T-cell (primary cell): ENCODE measurements around the gene RTN4. TPM values are rescaled to one million over a fixed set of nuclear protein-coding genes. Genes with fewer than 3 reads are reported as not detected.
"Not testable (repeated sequence)": the region's sequence is repeated elsewhere in the genome, so short reads cannot be mapped to it uniquely, and the experiment has no call there.

ENCODE experiments used
- ATAC-seq, 4 experiments: fragments of 200-7000 bp in 3 of 4; fragments of 150-1000 bp in 1 of 4; cut with Tn5 transposase; replicated peaks in 1 of 4; 1 replicate in 3 of 4; 2 replicates in 1 of 4; pipeline ENCODE4 v1.10.0; 2021; ENCODE audit warnings: moderate library complexity in 3 of 4, mild to moderate bottlenecking in 2 of 4, moderate number of reproducible peaks in 1 of 4
- CTCF ChIA-PET, 2 donors: fragments of 300-600 bp; sonication (Branson Sonifier 250); formaldehyde crosslinking; loops; one replicate each; lab custom pipeline; 2022; ENCODE audit warnings: antibody characterized with exemption in 2 of 2; lab: Charles Lee
- POLR2A ChIA-PET, 2 donors: fragments of 300-600 bp; sonication (Branson Sonifier 250); formaldehyde crosslinking; loops; one replicate each; lab custom pipeline; 2022; ENCODE audit warnings: antibody characterized with exemption in 2 of 2; lab: Charles Lee
- DNase-seq, 35 experiments: peaks; one replicate each; pipeline versions ENCODE4 v3.0.0 to v3.0.0-alpha.2; 2013 to 2023
- H3K27ac ChIP-seq: one replicate; pipeline ENCODE4 v1.5.1; 2013; ENCODE audit warnings: low read length
- H3K27me3 ChIP-seq, 2 experiments: replicated peaks in 1 of 2; 1 replicate in 1 of 2; 2 replicates in 1 of 2; pipeline versions ENCODE4 v1.6.1 to v1.7.0; 2013; ENCODE audit warnings: low read length in 1 of 2, mixed read lengths in 1 of 2; ENCODE audit not compliant: control insufficient read depth in 2 of 2, insufficient read depth in 2 of 2; ENCODE audit errors: extremely low read depth in 1 of 2
- H3K36me3 ChIP-seq, 2 donors: 1 replicate in 1 of 2; 2 replicates in 1 of 2; pipeline versions ENCODE4 v1.6.1 to v1.7.0; 2013; ENCODE audit warnings: low read length in 1 of 2; ENCODE audit not compliant: control insufficient read depth in 2 of 2, insufficient read depth in 1 of 2; ENCODE audit errors: extremely low read depth in 1 of 2
- H3K4me1 ChIP-seq, 2 experiments: 1 replicate in 1 of 2; 2 replicates in 1 of 2; pipeline versions ENCODE4 v1.6.1 to v1.7.0; 2013; ENCODE audit warnings: low read length in 2 of 2, mixed read lengths in 1 of 2; ENCODE audit not compliant: insufficient read depth in 2 of 2, control insufficient read depth in 1 of 2; ENCODE audit errors: extremely low read depth in 1 of 2
- H3K4me3 ChIP-seq, 2 donors: 1 replicate in 1 of 2; 2 replicates in 1 of 2; pipeline versions ENCODE4 v1.5.1 to v1.7.0; 2013; ENCODE audit warnings: mild to moderate bottlenecking in 2 of 2, low read length in 1 of 2, moderate library complexity in 1 of 2; ENCODE audit not compliant: control insufficient read depth in 1 of 2; ENCODE audit errors: extremely low read depth in 1 of 2
- H3K9me3 ChIP-seq: 2 replicates; pipeline ENCODE4 v1.7.0; 2013
- H3K27ac Mint-ChIP-seq, 2 donors: one replicate each; pipeline ENCODE4 v1.8.0; 2020 to 2021; ENCODE audit warnings: mild to moderate bottlenecking in 2 of 2, mixed read lengths in 2 of 2
- H3K27me3 Mint-ChIP-seq, 2 donors: one replicate each; pipeline ENCODE4 v1.8.0; 2021 to 2022; ENCODE audit warnings: mixed read lengths in 2 of 2
- H3K36me3 Mint-ChIP-seq: one replicate; pipeline ENCODE4 v1.8.0; 2021; ENCODE audit warnings: mixed read lengths
- H3K4me1 Mint-ChIP-seq, 3 donors: one replicate each; pipeline ENCODE4 v1.8.0; 2020 to 2022; ENCODE audit warnings: mixed read lengths in 3 of 3, mild to moderate bottlenecking in 1 of 3
- H3K4me3 Mint-ChIP-seq, 3 donors: one replicate each; pipeline ENCODE4 v1.8.0; 2020 to 2022; ENCODE audit warnings: mild to moderate bottlenecking in 3 of 3, mixed read lengths in 3 of 3, moderate library complexity in 3 of 3
- H3K9me3 Mint-ChIP-seq, 3 donors: one replicate each; pipeline ENCODE4 v1.8.0; 2020 to 2022; ENCODE audit warnings: mixed read lengths in 3 of 3
- WGBS: methylation state at CpG from one replicate; pipeline ENCODE4 v1.1.5; 2013; ENCODE audit warnings: missing lambda C conversion rate; ENCODE audit not compliant: insufficient coverage; 5-methylcytosine and 5-hydroxymethylcytosine counted together
- total RNA-seq, 35 experiments: library from RNA in 6 of 35; stranded (reverse) in 6 of 35; fragments of 120-200 nt in 1 of 35; gene quantifications; one replicate each; pipeline versions ENCODE4 v1.2.1 to v1.2.4 and lab custom pipeline; 2013 to 2026

RTN4 gene
- total RNA-seq, 5 donors from 2014 or later (not counting 1 experiment from before 2014, with no cell fraction given), result 66.3 to 77.1 (median 75.4) TPM

GRCh38 chr2:55076721-55077120 is 26.5 kb upstream of the RTN4 start:
- Histone ChIP-seq H3K4me1 (no peaks in the 10 kb centered on the region), H3K36me3 (no peaks in the 10 kb centered on the region), H3K4me3 (no peak overlapping the region), H3K27me3 (peaks cover 0 to 2% of the 10 kb centered on the region in 2 experiments), H3K27ac (no peak overlapping the region), H3K9me3 (peaks cover 2% of the 10 kb centered on the region)
- no peaks in the 10 kb centered on the region for H3K4me1 Mint-ChIP-seq
- H3K27ac Mint-ChIP-seq, result no peak overlapping the region
- ChIA-PET POLR2A (no interaction called here), CTCF (no interaction called here)
- no peak overlapping the region for H3K4me3 Mint-ChIP-seq
- ATAC-seq, result no peak
- H3K9me3 Mint-ChIP-seq, result peaks cover 0 to 6% (median 0%) of the 10 kb centered on the region in 3 donors
- no peaks in the 10 kb centered on the region for H3K36me3 Mint-ChIP-seq
- 92% methylated on average over 2 of the region's 9 CpGs for WGBS
- DNase-seq, result no peak
- peaks cover 0 to 2% of the 10 kb centered on the region in 2 donors for H3K27me3 Mint-ChIP-seq

GRCh38 chr2:55076019-55076418 is 25.8 kb upstream of the RTN4 start:
- CTCF ChIA-PET, result interaction anchor here in 1 of 2 donors (0.6 kb wide), 1 partner anchor 38 kb away, joined by 3 read pairs; no protein-coding TSS in a partner anchor
- DNase-seq, H3K9me3 Mint-ChIP-seq, POLR2A ChIA-PET, ATAC-seq, H3K36me3 Mint-ChIP-seq, H3K27ac ChIP-seq, H3K27me3 ChIP-seq, H3K4me3 ChIP-seq, H3K4me1 Mint-ChIP-seq, H3K27me3 Mint-ChIP-seq, H3K9me3 ChIP-seq, H3K36me3 ChIP-seq, H3K4me1 ChIP-seq, H3K4me3 Mint-ChIP-seq, H3K27ac Mint-ChIP-seq: not testable (repeated sequence)
- no CpG with 5 or more reads among the region's 1 CpG for WGBS

DNA sequence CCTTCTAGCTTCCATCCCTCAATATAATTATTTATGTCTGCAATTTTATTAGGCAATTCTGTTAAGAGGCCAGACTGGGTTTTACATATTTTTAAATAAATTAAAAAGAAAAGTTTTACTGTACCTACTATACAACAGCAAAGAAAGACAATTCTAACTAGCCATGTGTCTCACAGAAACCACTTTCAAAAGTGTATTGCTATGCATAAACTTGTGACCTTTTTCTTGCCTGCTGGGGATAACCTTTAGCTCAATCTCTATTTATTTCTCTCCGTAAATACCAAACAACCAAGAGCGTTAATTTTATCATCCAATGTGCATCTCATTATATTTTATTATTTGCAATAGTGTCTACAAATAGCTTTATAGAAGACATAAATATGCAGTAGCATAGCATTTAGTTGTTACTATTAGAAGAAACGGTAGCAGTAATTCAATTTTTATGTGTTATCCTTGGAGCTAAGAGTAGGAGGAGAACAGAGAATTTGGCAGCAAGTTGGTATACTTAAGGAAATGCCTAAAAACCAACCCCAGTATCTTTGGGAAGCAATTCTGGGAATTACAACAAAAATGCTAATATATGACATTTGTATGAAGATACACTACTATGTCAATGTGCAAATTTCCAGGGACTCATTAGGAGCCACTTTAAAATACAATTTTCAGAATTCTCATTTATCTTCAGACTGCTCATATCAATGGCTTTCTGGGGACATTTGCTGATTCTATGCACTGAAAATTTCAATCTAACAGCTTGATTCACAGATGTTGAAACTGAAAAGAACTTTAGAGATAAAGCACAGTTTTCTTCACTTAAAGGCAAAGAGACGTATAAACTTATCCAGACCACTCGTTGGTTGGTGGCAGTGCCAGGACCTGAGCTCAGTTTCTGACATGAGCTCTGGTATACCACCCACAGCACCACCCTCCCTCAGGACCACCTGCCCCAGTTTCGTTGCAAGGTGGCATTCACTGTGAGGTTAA is 23.0 kb upstream of the RTN4 start:
- H3K27ac ChIP-seq, result no peak overlapping the region
- Mint-ChIP-seq H3K27ac (no peak overlapping the region), H3K36me3 (no peaks in the 10 kb centered on the region), H3K4me1 (no peaks in the 10 kb centered on the region), H3K9me3 (no peaks in the 10 kb centered on the region), H3K27me3 (peaks cover 0 to 2% of the 10 kb centered on the region in 2 donors), H3K4me3 (no peak overlapping the region)
- ATAC-seq (no peak), DNase-seq (no peak)
- ChIA-PET CTCF (interaction anchor here in 1 of 2 donors (1.4 kb wide), 1 partner anchor 9 kb away, joined by 6 read pairs; no protein-coding TSS in a partner anchor), POLR2A (interaction anchor here in 1 of 2 donors (1.1 kb wide), 1 partner anchor 23 kb away, joined by 3 read pairs; the partner anchor contains the start of gene RTN4)
- WGBS, result 72% methylated on average over 2 of the region's 6 CpGs
- H3K9me3 ChIP-seq, result no peaks in the 10 kb centered on the region
- no peaks in the 10 kb centered on the region for H3K36me3 ChIP-seq
- H3K27me3 ChIP-seq, result peaks cover 0 to 2% of the 10 kb centered on the region in 2 experiments
- H3K4me1 ChIP-seq, result no peaks in the 10 kb centered on the region
- no peak overlapping the region for H3K4me3 ChIP-seq

DNA sequence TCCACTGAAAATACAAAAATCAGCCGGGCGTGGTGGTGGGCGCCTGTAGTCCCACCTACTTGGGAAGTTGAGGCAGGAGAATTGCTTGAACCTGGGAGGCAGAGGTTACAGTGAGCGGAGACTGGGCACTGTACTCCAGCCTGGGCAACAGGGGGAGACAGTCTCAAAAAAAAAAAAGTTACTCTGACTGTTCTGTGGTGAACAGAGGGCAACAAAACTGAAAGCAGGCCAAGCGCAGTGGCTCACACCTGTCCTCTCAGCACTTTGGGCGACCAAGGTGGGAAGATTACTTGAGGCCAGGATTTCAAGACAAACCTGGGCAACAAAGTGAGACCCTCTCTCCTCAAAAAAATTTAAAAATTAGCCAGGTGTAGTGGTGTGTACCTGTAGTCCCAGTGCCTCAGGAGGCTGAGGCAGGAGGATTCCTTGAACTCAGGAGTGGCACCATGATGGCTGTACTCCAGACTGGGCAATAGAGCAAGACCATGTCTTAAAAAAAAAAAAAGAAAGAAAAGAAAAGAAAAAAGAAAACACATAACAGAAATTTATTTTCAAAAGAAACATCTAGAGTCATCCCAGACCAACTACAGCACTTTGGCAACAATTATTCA is 13.6 kb upstream of the RTN4 start:
- ATAC-seq, result no peak

GRCh38 chr2:55063226-55063625 is 13.0 kb upstream of the RTN4 start:
- Mint-ChIP-seq H3K4me3 (no peak overlapping the region), H3K9me3 (no peaks in the 10 kb centered on the region), H3K36me3 (no peaks in the 10 kb centered on the region), H3K27ac (no peak overlapping the region), H3K4me1 (peaks cover 0 to 6% (median 3%) of the 10 kb centered on the region in 3 donors), H3K27me3 (no peaks in the 10 kb centered on the region)
- DNase-seq, result peak in 1 of 35 experiments; percentile 39
- no peak overlapping the region for H3K4me3 ChIP-seq
- no peak overlapping the region for H3K27ac ChIP-seq
- ChIA-PET CTCF (no interaction called here), POLR2A (interaction anchor here (0.6 to 0.7 kb wide), 3 partner anchors 10 to 80 kb away, joined by 3 to 6 read pairs (median 5); partner anchors contain the start of gene RTN4 (in 1 of the 2))
- no peaks in the 10 kb centered on the region for H3K4me1 ChIP-seq
- H3K36me3 ChIP-seq, result no peaks in the 10 kb centered on the region
- H3K9me3 ChIP-seq, result no peaks in the 10 kb centered on the region
- WGBS, result 70% methylated on average over 6 of the region's 6 CpGs
- ATAC-seq, result peak in 1 of 4 experiments; percentile 79
- H3K27me3 ChIP-seq, result no peaks in the 10 kb centered on the region

More for the DNA sequence above, 13.6 kb upstream of the RTN4 start:
- H3K27me3 Mint-ChIP-seq, result no peaks in the 10 kb centered on the region
- H3K4me3 Mint-ChIP-seq, result no peak overlapping the region
- CTCF ChIA-PET, result interaction anchor here in 1 of 2 donors (0.6 kb wide), 1 partner anchor 444 kb away, joined by 3 read pairs; no protein-coding TSS in a partner anchor
- POLR2A ChIA-PET, result no interaction called here
- no peak for DNase-seq
- H3K36me3 Mint-ChIP-seq, result no peaks in the 10 kb centered on the region
- WGBS, result 96% methylated on average over 4 of the region's 6 CpGs
- H3K4me1 Mint-ChIP-seq, result peaks cover 0 to 6% (median 3%) of the 10 kb centered on the region in 3 donors
- H3K9me3 Mint-ChIP-seq, result no peaks in the 10 kb centered on the region
- no peak overlapping the region for H3K27ac Mint-ChIP-seq
- Histone ChIP-seq H3K9me3 (no peaks in the 10 kb centered on the region), H3K27me3 (no peaks in the 10 kb centered on the region), H3K4me3 (no peak overlapping the region), H3K27ac (no peak overlapping the region), H3K36me3 (no peaks in the 10 kb centered on the region), H3K4me1 (no peaks in the 10 kb centered on the region)

- no peaks in the 10 kb centered on the region for H3K9me3 ChIP-seq
- no peak overlapping the region for H3K4me3 ChIP-seq
- Mint-ChIP-seq H3K36me3 (no peaks in the 10 kb centered on the region), H3K27ac (no peak overlapping the region), H3K4me3 (no peak overlapping the region), H3K27me3 (no peaks in the 10 kb centered on the region), H3K4me1 (peaks cover 0 to 6% (median 3%) of the 10 kb centered on the region in 3 donors), H3K9me3 (no peaks in the 10 kb centered on the region)
- DNase-seq, result no peak
- WGBS, result no CpG with 5 or more reads among the region's 1 CpG
- CTCF ChIA-PET, result interaction anchor here in 1 of 2 donors (0.6 kb wide), 1 partner anchor 391 kb away, joined by 5 read pairs; no protein-coding TSS in a partner anchor
- no peaks in the 10 kb centered on the region for H3K27me3 ChIP-seq
- no peak overlapping the region for H3K27ac ChIP-seq
- POLR2A ChIA-PET, result interaction anchor here (0.6 to 0.7 kb wide), 3 partner anchors 9 to 81 kb away, joined by 3 to 6 read pairs (median 5); partner anchors contain the start of gene RTN4 (in 1 of the 2)
- H3K4me1 ChIP-seq, result no peaks in the 10 kb centered on the region
- H3K36me3 ChIP-seq, result no peaks in the 10 kb centered on the region
- ATAC-seq, result no peak
Observed at GRCh38 chr2:55062754-55063153, 12.5 kb upstream of the RTN4 start.
